HG03571 (cell line): ENCODE results near the gene BMP8B.
A peak's percentile ranks its signal among the peaks of the same experiment; 100 is the strongest.

Experiments
- ATAC-seq: cut with Tn5 transposase; IDR thresholded peaks from one replicate; pipeline ENCODE4 v1.9.1; 2021; ENCODE audit not compliant: unreplicated experiment

Gene BMP8B

DNA sequence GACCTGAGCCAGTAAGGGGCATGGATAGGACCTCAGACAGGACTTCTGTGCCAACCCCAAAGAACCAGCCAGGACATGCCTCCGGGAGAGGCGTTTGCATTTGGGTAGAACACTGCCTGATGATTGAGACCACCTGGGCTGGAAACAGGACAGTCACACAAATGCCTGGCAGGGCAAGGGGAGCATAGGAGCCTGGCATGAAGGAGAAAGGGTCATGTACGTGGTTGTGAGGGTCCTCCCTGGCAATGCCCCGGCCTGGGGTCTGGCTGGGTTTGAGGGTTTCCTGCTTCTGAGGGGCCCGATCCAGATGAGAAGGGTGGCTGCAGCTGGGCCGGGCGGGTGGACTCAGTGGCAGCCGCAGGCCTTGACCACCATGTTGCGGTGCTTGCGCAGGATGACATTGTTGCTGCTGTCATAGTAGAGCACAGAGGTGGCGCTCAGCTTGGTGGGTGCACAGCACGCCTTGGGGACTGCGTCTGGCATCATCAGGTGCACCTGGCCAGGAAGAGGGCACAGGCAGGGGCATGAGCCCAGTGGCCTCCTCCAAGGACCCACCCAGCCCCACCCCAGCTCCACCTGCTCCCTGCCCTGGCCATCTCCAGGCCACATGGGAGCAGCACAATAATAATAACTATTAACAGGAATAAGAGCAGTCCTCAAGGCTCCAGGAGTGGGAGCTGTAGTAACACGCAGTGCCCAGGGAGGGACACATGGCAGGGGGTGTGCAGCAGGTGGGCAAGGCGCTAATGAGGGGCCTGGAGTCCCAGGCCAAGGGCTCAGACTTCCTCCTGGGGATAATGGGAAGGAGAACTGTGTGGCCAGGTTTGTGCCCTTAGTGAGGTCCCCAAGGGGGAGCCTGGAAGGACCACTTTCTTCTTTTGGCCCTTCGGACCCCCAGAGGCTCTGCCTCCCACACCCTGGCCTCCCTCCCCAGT is 28.3 kb downstream of the BMP8B start:
- ATAC-seq = no peak

DNA sequence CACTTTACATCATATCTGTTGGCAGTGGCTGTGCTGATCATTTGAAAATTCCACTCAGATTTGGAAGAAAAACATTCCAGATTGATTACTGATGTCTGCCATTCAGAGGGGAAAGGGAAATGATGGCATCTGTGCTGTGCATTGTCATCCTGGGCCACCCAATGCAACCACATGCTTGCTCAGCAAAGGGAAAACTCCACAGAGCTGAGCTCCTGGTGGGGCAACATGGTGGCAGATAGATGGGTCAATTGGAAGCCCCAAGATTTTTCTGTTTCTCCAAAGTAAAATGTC is 29.3 kb downstream of the BMP8B start:
- ATAC-seq = no peak

DNA sequence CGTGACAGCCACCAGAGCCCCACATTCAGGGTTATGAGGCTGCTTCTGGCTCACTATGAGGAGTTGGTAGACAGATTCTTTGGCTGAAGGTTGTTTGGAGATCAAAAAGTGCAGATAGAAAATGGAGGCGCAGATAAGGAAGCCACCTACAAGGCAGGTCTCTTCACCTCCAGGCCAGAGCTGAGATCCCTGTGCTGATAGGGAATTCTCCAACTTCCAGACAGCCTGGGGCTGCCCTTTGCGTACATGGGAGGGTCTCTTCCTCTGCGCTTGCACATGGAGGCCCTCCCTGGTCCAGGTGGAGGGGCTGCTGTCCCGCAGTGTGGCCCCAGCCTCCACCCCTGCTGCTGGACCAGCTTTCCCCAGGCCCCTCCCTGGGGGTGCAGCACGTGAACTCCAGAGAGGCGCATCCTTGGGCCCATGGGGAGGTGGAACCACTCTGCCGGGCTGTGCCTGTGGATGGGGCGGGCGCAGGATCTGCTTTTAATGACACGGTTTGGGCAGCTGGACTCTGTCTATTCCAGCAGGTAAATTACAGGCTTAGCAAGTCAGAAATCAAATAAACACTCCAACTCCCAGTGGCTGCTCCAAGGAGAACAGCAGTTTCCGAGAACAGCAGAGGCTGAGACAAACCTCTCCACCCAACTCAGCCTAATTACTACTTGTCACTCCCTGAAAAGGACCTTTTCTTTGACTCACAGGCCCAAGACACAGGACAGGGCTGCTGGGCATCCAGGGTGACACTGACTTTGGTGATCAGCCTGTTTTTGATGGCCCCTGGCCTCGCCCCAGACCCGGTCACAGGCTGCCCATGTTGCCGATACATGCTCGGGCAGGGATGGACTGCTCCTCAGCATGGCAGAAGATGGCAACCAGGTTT is 29.9 kb downstream of the BMP8B start:
- ATAC-seq = no peak

DNA sequence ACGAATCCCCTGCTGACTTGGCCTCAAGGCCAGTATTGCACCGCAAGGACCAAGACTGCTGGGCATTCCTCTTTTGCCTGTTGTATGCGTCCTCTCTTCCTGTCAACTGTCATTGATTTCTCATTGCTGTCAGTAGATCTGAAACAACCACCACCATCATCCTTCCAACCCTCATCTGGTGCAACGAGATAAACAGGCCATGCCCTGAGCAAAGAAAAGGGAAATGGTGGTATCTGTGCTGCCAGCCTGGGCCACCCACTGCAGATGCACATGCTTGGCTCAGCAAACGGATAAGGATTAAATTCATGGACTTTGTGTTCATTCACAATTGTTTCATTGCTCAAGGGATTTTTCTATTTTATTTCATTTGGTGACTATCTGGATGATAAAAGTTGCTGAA is 31.2 kb downstream of the BMP8B start:
- no peak for ATAC-seq

DNA sequence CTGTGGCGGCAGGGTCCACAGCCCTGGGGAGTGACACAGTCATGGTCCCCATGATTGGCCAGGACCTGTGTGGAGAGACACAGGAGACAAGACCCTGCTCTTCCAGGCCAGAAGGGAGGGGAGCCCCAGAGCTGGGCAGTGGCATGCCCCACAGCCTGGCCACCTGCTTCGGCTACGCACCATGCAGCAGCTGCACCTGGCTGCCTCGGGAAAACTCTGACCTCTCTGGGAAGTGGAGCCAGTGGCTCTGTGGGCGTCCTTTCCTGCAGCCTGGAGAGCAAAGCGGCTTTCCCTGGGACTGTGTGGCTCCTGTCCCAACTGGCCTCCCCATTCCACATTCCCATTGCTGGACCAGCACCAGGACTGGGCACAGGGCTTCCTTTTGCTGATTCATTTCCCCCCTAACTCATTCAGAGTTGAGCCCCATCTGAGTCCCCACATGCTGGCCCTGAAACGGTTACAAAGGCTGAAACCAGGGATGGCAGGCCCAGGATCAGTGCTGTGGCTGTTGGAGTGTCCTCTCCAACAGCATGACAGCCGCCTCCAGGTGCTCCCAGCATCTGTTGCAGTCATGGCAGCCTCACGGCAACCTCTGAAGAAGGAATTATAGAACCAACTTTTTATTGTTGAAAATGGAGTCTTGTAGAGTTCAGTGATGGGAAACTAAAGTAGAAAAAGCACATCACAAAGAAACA is 32.6 kb downstream of the BMP8B start:
- ATAC-seq = no peak

DNA sequence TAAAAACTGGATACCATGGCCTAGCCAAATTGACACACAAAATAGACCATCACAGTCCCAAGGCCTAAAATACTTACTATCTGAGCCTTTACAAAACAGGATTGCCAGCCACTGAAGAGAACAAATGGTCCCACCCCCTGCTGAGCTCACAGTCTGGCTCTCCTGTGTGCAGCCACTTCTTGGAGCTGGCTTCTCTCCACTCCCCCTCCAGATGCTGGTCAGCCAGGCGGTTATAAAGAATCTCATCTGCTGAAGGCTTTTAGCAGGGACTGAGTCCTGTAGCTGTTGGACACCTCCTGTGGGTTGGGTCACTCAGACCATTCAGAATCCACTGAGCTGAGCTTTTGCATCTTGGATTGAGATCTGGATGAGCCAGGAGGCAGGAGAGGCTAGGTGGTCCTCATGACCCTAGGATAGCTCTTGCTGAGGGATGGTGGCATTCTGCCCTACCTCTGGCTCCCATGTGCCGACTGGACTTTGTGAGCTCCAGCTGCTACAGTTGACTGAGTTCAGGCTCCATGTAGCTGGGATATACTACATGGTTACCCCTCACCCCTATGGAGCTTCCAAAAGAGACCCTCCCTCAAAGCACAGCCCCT is 33.7 kb downstream of the BMP8B start:
- ATAC-seq = no peak

DNA sequence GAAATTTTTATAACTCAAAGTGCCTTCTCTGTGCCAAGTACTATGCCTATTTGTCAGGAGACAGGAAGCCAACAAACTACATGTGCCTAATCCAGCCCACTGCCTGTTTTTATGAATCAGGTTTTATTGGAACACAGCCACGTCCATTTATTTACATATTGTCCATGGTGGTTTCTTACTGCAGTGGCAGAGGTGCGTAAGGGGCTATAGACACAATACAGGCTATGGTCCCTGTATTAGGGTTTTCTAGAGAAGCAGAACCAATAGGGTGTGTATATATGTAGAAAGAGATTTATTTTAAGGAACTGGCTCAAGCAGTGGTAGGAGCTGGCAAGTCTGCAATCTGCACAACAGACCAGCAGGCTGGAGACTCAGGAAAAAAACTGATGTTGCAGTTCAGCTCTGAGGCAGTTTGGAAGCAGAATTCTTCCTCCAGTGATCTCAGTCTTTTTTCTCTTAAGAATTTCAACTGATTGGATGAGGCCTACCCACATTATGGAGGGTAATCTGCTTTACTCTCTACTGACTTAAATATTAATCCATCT is 34.6 kb downstream of the BMP8B start:
- no peak for ATAC-seq

DNA sequence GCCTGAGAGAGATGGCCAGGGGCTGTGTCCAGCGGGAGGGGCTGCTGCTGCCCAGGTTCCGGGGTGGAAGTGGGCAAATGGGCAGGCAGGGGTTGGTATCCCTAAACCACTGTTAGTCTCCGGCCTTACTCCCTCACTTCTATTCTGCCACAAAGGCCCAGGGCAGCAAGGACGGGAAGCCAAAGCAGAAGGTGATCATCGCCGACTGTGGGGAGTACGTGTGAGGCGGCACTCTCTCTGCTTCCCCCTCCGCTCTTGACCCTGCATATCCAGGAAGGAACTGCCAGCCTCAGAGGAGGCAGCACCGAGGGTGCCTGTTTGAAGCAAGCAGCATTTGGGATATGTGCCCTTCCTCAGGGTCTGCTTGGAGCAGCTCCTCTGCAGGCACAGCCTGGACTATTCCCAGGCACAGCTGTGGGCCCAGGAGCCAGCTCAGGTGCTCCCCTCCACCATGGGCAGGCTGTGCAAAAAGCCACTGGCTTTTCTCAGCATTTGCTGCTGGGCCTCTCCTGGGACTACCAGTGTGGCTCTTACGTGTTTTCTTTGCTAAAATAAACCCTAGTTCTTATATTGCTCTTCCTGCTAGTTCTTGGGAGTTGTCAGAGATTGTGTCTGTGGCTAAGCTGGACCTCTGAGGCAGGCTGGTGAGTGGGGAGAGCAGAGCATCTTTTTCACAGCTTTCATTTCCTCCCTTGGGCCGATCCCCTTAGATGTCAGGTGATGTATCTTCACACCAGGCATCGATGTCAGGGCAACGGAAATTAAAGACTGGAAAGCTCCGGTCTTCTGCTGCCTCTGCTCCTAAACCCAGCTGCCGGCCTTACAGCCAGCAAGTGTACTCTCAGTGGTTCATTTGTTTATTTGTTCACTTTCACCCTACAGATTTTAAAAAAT is 35.3 kb downstream of the BMP8B start:
- no peak for ATAC-seq

DNA sequence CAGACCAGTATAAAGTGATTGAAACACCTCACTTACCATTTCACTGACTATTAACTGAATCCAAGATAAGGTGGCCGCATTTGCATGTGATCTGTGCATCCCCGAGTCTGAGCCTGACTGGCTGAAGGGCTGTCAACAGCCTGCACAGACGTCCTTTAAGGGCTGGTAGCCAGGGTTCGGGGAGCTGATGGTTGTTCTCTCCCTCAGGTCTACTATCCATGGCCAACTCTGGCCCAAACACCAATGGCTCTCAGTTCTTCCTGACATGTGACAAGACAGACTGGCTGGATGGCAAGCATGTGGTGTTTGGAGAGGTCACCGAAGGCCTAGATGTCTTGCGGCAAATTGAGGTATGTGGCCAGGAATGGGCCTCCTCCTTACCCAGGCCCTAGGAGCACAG is 36.0 kb downstream of the BMP8B start:
- ATAC-seq = no peak

DNA sequence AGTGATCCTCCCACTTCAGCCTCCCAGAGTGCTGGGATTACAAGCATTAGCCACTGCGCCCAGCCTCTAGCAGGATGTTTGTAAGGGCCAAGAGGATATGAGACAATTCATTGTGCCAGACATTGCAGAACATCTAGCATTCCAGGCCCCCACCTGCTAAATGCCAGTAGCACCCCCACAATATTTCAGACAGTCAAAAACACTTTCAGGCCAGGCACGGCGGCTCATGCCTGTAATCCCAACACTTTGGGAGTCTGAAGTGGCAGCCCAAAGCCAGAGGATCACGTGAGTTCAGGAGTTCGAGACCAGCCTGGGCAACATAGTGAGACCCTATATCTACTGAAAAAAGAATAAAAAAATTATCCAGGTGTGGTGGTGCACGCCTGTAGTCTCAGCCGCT is 37.1 kb downstream of the BMP8B start:
- ATAC-seq = no peak

DNA sequence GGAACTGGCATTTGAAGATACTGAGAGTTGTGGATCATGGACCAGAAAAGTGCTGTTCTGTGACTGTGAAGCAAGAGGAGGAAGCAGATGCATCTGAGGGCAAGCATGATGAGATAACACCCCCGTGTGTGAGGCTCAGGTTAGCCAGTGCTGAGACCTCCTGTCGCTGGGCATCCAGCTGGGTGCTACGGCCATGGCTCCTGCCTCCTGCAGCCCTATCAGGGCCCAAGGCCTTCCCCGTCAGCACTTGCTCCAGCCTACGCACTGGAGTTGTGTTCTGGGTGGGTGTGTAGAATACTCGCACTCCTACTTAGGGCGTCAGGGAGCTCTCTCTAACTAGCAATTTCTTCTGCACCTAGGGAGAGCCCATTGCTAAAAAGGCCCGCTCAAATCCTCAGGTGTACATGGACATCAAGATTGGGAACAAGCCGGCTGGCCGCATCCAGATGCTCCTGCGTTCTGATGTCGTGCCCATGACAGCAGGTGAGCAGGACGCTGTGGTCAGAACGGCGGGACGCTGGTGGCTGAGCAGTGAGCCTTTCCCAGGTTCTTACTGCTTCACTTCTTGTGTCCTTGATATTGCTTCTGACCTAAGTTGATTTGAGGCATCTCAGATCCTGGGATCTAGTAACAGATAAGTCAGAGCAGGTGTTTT is 43.5 kb downstream of the BMP8B start:
- no peak for ATAC-seq

DNA sequence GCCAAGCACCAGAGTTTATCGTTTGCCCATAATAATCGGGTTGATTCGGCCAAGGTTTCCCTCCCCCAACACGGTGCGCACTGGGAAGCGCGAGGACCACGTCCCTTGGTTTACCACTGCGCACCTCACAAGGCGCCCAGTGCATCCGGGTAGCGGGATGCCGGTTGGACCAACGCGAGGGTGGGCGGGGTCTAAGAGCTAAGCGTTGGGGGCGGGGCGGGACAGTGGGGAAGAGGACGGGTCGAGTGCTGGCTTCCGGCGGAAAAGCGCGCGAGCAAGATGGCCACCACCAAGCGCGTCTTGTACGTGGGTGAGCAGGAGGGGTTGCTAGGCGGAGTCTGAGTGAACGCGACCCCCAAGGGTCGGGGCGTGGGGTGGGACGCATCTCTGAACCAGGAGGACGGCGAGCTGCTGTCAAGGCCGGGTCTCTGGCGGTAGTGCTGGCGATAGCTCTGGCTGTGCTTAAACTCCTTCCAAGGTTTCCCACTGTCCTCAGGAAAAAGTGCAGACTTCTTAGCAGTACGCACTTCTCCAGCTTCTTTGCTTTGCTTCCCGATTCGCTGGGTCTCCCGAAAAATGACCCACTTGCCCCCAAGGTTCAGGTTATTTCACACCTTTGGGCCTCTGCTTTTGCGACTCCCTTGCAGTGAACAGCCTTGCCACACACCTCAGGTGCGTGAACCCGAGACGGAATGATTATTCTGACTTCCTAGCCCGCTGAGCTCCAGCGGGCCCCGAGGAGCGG is 49.9 kb downstream of the BMP8B start, which contains the start of gene PPIE:
Gene PPIE (plus strand): TSS at position 261 of the 745 bp plus-strand sequence. CDS start 19 bp downstream, at position 280.
- ATAC-seq = peak; percentile 77

DNA sequence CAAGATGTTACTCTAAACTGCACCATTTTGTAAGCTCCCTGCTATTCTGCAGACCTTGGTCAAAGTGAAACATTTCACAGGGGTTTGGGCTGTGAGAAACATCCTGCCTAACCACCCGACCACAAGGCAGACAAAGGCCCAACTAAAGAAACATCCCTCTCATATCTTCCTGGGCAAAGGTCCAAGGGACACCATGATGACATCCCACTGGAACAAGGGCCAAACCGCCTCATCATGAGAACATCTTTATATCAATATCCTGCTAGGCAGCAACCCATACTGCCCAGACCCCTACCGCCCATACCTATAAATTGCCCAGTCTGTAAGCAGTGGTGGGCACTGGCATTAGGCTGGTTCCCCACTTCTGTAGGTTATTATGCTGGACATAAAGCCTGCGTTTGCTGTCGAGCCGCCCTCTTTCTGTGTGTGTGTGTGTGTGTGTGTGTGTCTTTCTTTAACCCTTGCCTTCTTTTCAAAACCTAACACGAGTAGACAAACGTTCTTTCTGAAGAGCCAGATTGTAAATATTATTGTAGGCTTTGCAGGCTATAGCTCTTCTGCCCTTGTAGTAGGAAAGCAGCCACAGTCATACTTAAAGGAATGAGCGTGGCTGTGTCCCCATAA is 51.0 kb downstream of the BMP8B start:
- no peak for ATAC-seq

DNA sequence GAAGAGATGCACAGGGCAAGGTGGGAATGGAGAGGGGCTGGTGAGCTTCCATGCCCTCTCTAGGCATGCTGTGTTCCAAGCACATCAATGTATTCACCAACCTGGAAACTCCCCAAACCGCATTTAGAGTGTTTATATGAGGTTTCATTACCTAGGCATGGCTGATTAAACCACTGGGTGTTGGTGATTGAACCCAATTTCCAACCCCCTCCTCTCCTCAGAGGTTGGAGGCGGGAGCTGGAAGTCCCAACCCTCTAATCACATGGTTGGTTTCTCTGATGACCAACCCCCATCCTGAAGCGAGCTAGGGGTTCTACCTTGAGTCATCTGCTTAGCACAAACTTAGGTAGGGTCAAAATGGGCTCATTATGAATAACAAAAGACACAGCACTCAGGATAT is 52.9 kb downstream of the BMP8B start:
- ATAC-seq = no peak

DNA sequence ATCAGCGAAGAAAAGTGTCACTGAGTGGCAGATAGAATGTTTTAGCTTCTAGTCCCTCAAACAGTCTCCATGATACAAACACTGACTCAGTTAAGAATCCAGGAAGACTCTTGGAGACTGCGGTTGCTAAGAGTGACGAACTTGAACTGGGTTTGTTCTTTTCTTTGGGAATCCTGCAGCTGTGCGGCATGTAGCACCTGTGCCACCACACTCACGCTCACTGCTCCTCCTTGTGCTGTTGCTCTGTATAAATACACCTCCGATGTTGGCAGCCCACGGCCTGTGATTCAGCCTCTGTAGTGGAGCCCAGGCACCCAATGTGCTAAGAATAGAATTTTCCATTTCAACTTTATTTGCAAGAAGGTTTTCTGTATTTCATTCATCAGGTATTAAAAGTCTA is 55.5 kb downstream of the BMP8B start:
- no peak for ATAC-seq

DNA sequence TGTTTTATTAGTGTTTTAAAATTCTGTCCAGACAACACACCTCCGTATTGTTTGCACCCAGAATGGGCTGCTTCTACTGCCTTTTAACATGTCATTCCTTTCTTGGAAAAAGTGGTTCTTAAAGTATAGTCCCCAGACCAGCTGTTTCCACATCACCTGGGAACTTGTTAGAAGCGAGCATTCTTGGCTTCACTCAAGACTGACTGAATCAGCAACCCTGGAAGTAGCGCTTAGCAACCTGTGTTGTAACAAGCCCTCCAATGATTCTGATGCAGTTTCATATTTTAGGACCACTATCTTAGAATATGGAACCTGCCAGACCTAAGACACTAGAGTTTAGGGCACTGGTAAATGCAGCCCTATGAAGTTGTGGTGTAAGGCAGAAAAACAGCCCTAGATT is 55.9 kb downstream of the BMP8B start:
- ATAC-seq = no peak

DNA sequence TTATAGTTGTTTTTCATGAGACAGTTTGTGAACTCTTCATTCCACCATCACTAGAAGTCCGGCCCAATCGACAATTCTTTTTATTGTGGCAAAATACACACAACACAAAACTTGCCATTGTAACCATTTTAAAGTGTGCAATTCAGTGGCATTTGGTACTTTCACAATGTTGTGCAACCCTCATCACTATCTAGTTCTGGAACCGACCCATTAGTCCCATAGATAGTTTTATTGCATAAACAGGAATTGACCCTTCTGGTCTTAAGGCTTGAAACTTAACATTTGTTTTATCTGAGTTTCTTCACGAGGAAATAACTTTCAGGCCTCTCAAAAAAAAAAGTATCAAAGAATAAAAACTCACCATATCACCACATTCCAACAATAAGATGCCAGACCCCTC is 58.8 kb downstream of the BMP8B start:
- no peak for ATAC-seq

DNA sequence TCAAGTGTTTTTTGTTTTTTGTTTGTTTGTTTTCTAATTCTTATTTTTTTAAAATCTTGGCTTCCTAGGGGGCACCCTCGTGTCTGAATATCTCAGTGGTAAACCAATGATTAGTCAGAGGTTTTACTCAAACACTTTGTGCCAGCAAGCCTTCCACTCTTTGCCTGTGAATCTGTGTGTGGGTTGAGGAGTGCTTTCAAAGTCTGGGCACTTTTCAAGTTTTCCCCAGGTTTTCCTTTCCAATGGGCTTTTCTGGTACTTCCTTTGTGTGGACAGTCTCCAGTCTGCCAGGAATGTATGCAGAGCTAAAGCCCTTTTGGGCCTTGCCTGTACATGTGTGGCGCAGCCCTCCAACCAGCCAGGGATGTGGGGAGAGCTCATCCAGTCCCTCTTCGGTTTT is 59.6 kb downstream of the BMP8B start:
- no peak for ATAC-seq
